Endothelial cell of umbilical vein (primary cell): ENCODE results near the gene TFCP2. TPM values are rescaled to one million over a fixed set of nuclear protein-coding genes. Genes with fewer than 3 reads are reported as not detected.

ENCODE experiments used
- BruUV-seq: library from RNA; stranded (reverse); fragments of 400-500 nt; replicated peaks from 2 replicates; lab custom pipeline; 2021; lab: Mats Ljungman, UMichigan
- CTCF ChIA-PET: fragments of 300-600, 350-600 bp; sonication (Branson Sonifier 250); formaldehyde crosslinking; loops from one replicate; lab custom pipeline; 2021; ENCODE audit warnings: antibody characterized with exemption, inconsistent platforms; lab: Charles Lee
- POLR2A ChIA-PET: fragments of 300-600, 350-600 bp; sonication (Branson Sonifier 250); formaldehyde crosslinking; loops from one replicate; lab custom pipeline; 2021; ENCODE audit warnings: antibody characterized with exemption, inconsistent platforms; lab: Charles Lee
- DNase-seq: peaks from one replicate; pipeline ENCODE4 v3.0.0-alpha.2; 2011; ENCODE audit warnings: low read depth, low spot score
- FAIRE-seq: peaks from 2 replicates; lab custom pipeline; 2011; peaks lifted over from hg19 to GRCh38; lab: Jason Lieb, UNC
- H2AFZ ChIP-seq: 2 replicates; pipeline ENCODE4 v1.6.0; 2012; ENCODE audit warnings: low read depth, low read length, control low read depth, inconsistent platforms
- H3K27ac ChIP-seq: 2 replicates; pipeline ENCODE4 v1.5.1; 2011; ENCODE audit warnings: low read depth, mild to moderate bottlenecking, control low read depth, low read length, moderate library complexity; ENCODE audit not compliant: insufficient read depth
- H3K27me3 ChIP-seq, 2 experiments: 2 replicates each; pipeline versions ENCODE4 v1.6.0 to v1.6.1; 2011; ENCODE audit warnings: low read length in 2 of 2, mixed read lengths in 1 of 2; ENCODE audit not compliant: control insufficient read depth in 2 of 2, insufficient read depth in 2 of 2
- H3K36me3 ChIP-seq, 2 experiments: 2 replicates in 1 of 2; 3 replicates in 1 of 2; pipeline ENCODE4 v1.5.1; 2011; ENCODE audit warnings: low read length in 2 of 2, mild to moderate bottlenecking in 1 of 2, moderate library complexity in 1 of 2; ENCODE audit not compliant: control insufficient read depth in 2 of 2, insufficient read depth in 2 of 2; ENCODE audit errors: extremely low read depth in 1 of 2
- H3K4me1 ChIP-seq: 3 replicates; pipeline ENCODE4 v1.5.1; 2011; ENCODE audit warnings: mild to moderate bottlenecking, low read length; ENCODE audit not compliant: control insufficient read depth, insufficient read depth; ENCODE audit errors: extremely low read depth
- H3K4me2 ChIP-seq: 2 replicates; pipeline ENCODE4 v1.6.1; 2011; ENCODE audit warnings: low read length, control low read depth, mixed read lengths; ENCODE audit not compliant: insufficient read depth
- H3K4me3 ChIP-seq, 3 experiments: fragments of 200-600 bp in 1 of 3; sonication (generic), shearing (Covaris generic) in 1 of 3; replicated peaks in 1 of 3; 2 replicates each; pipeline ENCODE4 v1.5.1; 2011 to 2016; ENCODE audit warnings: control low read depth in 3 of 3, low read length in 3 of 3, mild to moderate bottlenecking in 2 of 3, inconsistent platforms in 1 of 3, low read depth in 1 of 3, moderate library complexity in 1 of 3; ENCODE audit not compliant: insufficient read depth in 1 of 3
- H3K79me2 ChIP-seq: 2 replicates; pipeline ENCODE4 v1.6.0; 2012; ENCODE audit warnings: low read length, inconsistent platforms; ENCODE audit not compliant: control insufficient read depth, insufficient read depth
- H3K9ac ChIP-seq: replicated peaks from 2 replicates; pipeline ENCODE3; 2011; ENCODE audit warnings: low read length, control low read depth; ENCODE audit not compliant: insufficient read depth; ENCODE audit errors: extremely low read depth
- H3K9me1 ChIP-seq: replicated peaks from 3 replicates; pipeline ENCODE4 v1.6.0; 2011; ENCODE audit warnings: mild to moderate bottlenecking, low read length; ENCODE audit not compliant: control insufficient read depth, insufficient read depth; ENCODE audit errors: extremely low read depth
- H3K9me3 ChIP-seq: replicated peaks from 2 replicates; pipeline ENCODE4 v1.5.1; 2012; ENCODE audit warnings: low read length, inconsistent platforms; ENCODE audit not compliant: control insufficient read depth, insufficient read depth
- H4K20me1 ChIP-seq: replicated peaks from 2 replicates; pipeline ENCODE3; 2011; ENCODE audit warnings: mild to moderate bottlenecking, low read length; ENCODE audit not compliant: control insufficient read depth, insufficient read depth; ENCODE audit errors: extremely low read depth
- EZH2 ChIP-seq: IDR thresholded peaks from 2 replicates; pipeline ENCODE4 v1.6.1; 2012; ENCODE audit warnings: borderline replicate concordance, low read depth, mild to moderate bottlenecking, moderate library complexity, low read length, inconsistent platforms; ENCODE audit not compliant: severe bottlenecking
- FOS ChIP-seq: IDR thresholded peaks from 2 replicates; pipeline ENCODE4 v1.6.1; 2011; ENCODE audit warnings: mild to moderate bottlenecking, low read length, moderate library complexity, borderline replicate concordance; ENCODE audit not compliant: insufficient read depth
- GATA2 ChIP-seq: IDR thresholded peaks from 2 replicates; pipeline ENCODE4 v1.7.0; 2011; ENCODE audit warnings: low read depth, mild to moderate bottlenecking, moderate library complexity, mixed read lengths, low read length; ENCODE audit not compliant: insufficient read length, insufficient read depth
- JUN ChIP-seq: IDR thresholded peaks from 2 replicates; pipeline ENCODE4 v1.6.1; 2011; ENCODE audit warnings: borderline replicate concordance, low read depth; ENCODE audit not compliant: insufficient read length, insufficient read depth
- MAX ChIP-seq: IDR thresholded peaks from 2 replicates; pipeline ENCODE4 v1.6.1; 2011; ENCODE audit not compliant: insufficient read depth, insufficient read length
- MYC ChIP-seq: IDR thresholded peaks from one replicate; pipeline ENCODE4 v1.6.1; 2011; ENCODE audit warnings: mild to moderate bottlenecking, low read depth, low read length
- POLR2A ChIP-seq: IDR thresholded peaks from 2 replicates; pipeline ENCODE4 v1.6.1; 2012; ENCODE audit warnings: low read depth, mild to moderate bottlenecking, control low read depth, low read length
- POLR2AphosphoS5 ChIP-seq: IDR thresholded peaks from 2 replicates; pipeline ENCODE4 v1.6.1; 2012; ENCODE audit warnings: low read depth, mild to moderate bottlenecking, control low read depth, low read length, moderate library complexity; ENCODE audit not compliant: insufficient read depth
- dilution Hi-C: fragments of 300-500 bp; cut with MboI; formaldehyde crosslinking; loops from one replicate; pipeline ENCODE4 v1.15.0; 2019; ENCODE audit warnings: low sequenced_read_pairs; ENCODE audit not compliant: extremely low pct_ligation_motif_present
- intact Hi-C: fragments of 100-400 bp; cut with micrococcal nuclease; formaldehyde crosslinking; loops from one replicate; pipeline ENCODE4 v1.10.0; 2022
- polyA plus RNA-seq, 4 experiments: library from polyadenylated mRNA; depleted of rRNA in 3 of 4; stranded (reverse) in 3 of 4; unstranded in 1 of 4; fragments of >200 nt; gene quantifications; 2 replicates each; pipeline versions ENCODE4 v1.2.1 to v1.2.3, GENCODE V29; 2011 to 2012; ENCODE audit warnings: missing spikeins in 1 of 4
- total RNA-seq: library from RNA; stranded (reverse); gene quantifications from 2 replicates; pipeline ENCODE4 v1.2.3, GENCODE V29; 2021
- TF ChIP-seq, protein P1 (sequence below), 2 donors: IDR thresholded peaks; 1 replicate in 1 of 2; 2 replicates in 1 of 2; pipeline ENCODE4 v1.5.1; 2011; ENCODE audit warnings: low read length in 2 of 2, mild to moderate bottlenecking in 2 of 2, moderate library complexity in 2 of 2, control low read depth in 1 of 2, inconsistent platforms in 1 of 2, low read depth in 1 of 2; ENCODE audit not compliant: insufficient read depth in 1 of 2; ENCODE audit errors: extremely low read depth in 1 of 2

The TFCP2 gene
- total and polyA plus RNA-seq, 2 donors (not counting 3 experiments of a cell fraction or from before 2014, with no cell fraction given), result 10.2 to 28.6 TPM

- H3K79me2 ChIP-seq, result no peaks in the 10 kb centered on the region
- no peak overlapping the region for H2AFZ ChIP-seq
- H3K9me1 ChIP-seq, result no peaks in the 10 kb centered on the region
- no peak overlapping the region for H3K4me2 ChIP-seq
- H3K9ac ChIP-seq, result no peak overlapping the region
- H3K27ac ChIP-seq, result no peak overlapping the region
- FAIRE-seq, result no peak
- H3K27me3 ChIP-seq, result no peaks in the 10 kb centered on the region
- no peak overlapping the region for H3K4me3 ChIP-seq
- no TSS peak for BruUV-seq
- POLR2A ChIA-PET, result no interaction called here
- no peaks in the 10 kb centered on the region for H3K4me1 ChIP-seq
- no peaks in the 10 kb centered on the region for H3K9me3 ChIP-seq
- CTCF ChIA-PET, result no interaction called here
- intact Hi-C loops (no loop called here), dilution Hi-C loops (no loop called here)
- no peak for TF ChIP-seq POLR2AphosphoS5
- no peak for TF ChIP-seq MYC
- TF ChIP-seq JUN, result no peak
- TF ChIP-seq, protein P1, sequence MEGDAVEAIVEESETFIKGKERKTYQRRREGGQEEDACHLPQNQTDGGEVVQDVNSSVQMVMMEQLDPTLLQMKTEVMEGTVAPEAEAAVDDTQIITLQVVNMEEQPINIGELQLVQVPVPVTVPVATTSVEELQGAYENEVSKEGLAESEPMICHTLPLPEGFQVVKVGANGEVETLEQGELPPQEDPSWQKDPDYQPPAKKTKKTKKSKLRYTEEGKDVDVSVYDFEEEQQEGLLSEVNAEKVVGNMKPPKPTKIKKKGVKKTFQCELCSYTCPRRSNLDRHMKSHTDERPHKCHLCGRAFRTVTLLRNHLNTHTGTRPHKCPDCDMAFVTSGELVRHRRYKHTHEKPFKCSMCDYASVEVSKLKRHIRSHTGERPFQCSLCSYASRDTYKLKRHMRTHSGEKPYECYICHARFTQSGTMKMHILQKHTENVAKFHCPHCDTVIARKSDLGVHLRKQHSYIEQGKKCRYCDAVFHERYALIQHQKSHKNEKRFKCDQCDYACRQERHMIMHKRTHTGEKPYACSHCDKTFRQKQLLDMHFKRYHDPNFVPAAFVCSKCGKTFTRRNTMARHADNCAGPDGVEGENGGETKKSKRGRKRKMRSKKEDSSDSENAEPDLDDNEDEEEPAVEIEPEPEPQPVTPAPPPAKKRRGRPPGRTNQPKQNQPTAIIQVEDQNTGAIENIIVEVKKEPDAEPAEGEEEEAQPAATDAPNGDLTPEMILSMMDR (IDR thresholded peaks at IDR 0.05; ENCODE audit: extremely low read depth in 1 of 2, insufficient read depth in 1 of 2, low read depth in 1 of 2, low read length in 2 of 2), result no peak
- no peak for TF ChIP-seq EZH2
- TF ChIP-seq POLR2A, result no peak
- no peak for TF ChIP-seq GATA2
- no peak for TF ChIP-seq FOS
- TF ChIP-seq MAX, result no peak
- H3K36me3 ChIP-seq, result no peaks in the 10 kb centered on the region
- H4K20me1 ChIP-seq, result no peaks in the 10 kb centered on the region
- DNase-seq, result no peak
Observed at GRCh38 chr12:51198568-51199365, 25.8 kb upstream of the TFCP2 start.
